Left cardiac atrium (tissue), 4 donors: ENCODE data around the gene DZIP1L. TPM values are rescaled to one million over a fixed set of nuclear protein-coding genes. Genes with fewer than 3 reads are reported as not detected.

Experiments used
- ATAC-seq, 2 donors: fragments of 200-7000 bp; cut with Tn5 transposase; one replicate each; pipeline ENCODE4 v1.9.1; 2020; ENCODE audit warnings: mild to moderate bottlenecking in 2 of 2, moderate library complexity in 2 of 2
- DNase-seq: peaks from one replicate; pipeline ENCODE4 v3.0.0-alpha.2; 2020
- intact Hi-C, 2 donors: fragments of 100-400 bp; cut with DNase I; formaldehyde crosslinking; loops; one replicate each; pipeline versions ENCODE4 v1.14.1 to v1.15.1; 2022 to 2023
- total RNA-seq, 2 donors: library from RNA; stranded (reverse); fragmentation: NEBNext Ultra II Directional; extraction: Animal tissue kit (Norgen Biotek cat#: 25700); gene quantifications; one replicate each; pipeline ENCODE4 v1.2.1, GENCODE V29; 2021
- donor health status: DM: no; HTN: yes; CAD: no.
- donor health status: DM: no; HTN: yes; CAD: no; lungs with severe emphysema.
- donor health status: DM: yes; HTN: yes; CAD: no.
- donor health status: Dilated cardiomyopathy.

DZIP1L gene
- total RNA-seq, 2 donors from 2014 or later = 5.5 to 5.8 TPM

GRCh38 chr3:138079901-138080300 lies 35.5 kb downstream of the DZIP1L start:
- ATAC-seq (no peak), DNase-seq (no peak)
- intact Hi-C loops = no loop called here

GRCh38 chr3:138078901-138079344 lies 36.5 kb downstream of the DZIP1L start:
- intact Hi-C loops = no loop called here
- ATAC-seq (peak; percentile 38 to 78), DNase-seq (no peak)

- DNase-seq (no peak), ATAC-seq (no peak)
- intact Hi-C loops = no loop called here
These were observed 37.3 kb downstream of the DZIP1L start for GRCh38 chr3:138078096-138078495.

GRCh38 chr3:138072796-138073195 lies 42.6 kb downstream of the DZIP1L start:
- intact Hi-C loops = no loop called here
- DNase-seq = no peak
- no peak for ATAC-seq

GRCh38 chr3:138070006-138070405 lies 45.4 kb downstream of the DZIP1L start:
- ATAC-seq (no peak), DNase-seq (no peak)
- intact Hi-C loops = no loop called here

GRCh38 chr3:138068579-138069174 lies 46.7 kb downstream of the DZIP1L start:
- peak; percentile 90 to 94 for ATAC-seq

GRCh38 chr3:138068046-138068445 lies 47.4 kb downstream of the DZIP1L start:
- DNase-seq (no peak), ATAC-seq (no peak)

More at GRCh38 chr3:138068579-138069174, 46.7 kb downstream of the DZIP1L start:
- intact Hi-C loops = loop anchor here (1.0 to 5.0 kb wide), 2 partner anchors 49 to 51 kb away; partner anchors contain the start of gene DZIP1L (in 1 of the 2)
- peak; percentile 82 for DNase-seq

GRCh38 chr3:138066972-138067371 lies 48.4 kb downstream of the DZIP1L start:
- intact Hi-C loops = loop anchor here in 1 of 2 donors (5.0 kb wide), 1 partner anchor 50 kb away; the partner anchor contains the start of gene DZIP1L
- no peak for ATAC-seq
- no peak for DNase-seq

More at GRCh38 chr3:138068046-138068445, 47.4 kb downstream of the DZIP1L start:
- intact Hi-C loops = loop anchor here in 1 of 2 donors (5.0 kb wide), 1 partner anchor 49 kb away; the partner anchor contains the start of gene DZIP1L

GRCh38 chr3:138066383-138066782 lies 49.0 kb downstream of the DZIP1L start:
- intact Hi-C loops = loop anchor here in 1 of 2 donors (5.0 kb wide), 1 partner anchor 51 kb away; the partner anchor contains the start of gene DZIP1L
- ATAC-seq = no peak

GRCh38 chr3:138065949-138066348 lies 49.5 kb downstream of the DZIP1L start:
- intact Hi-C loops = loop anchor here in 1 of 2 donors (5.0 kb wide), 1 partner anchor 51 kb away; the partner anchor contains the start of gene DZIP1L
- DNase-seq = no peak
- no peak for ATAC-seq

More at GRCh38 chr3:138066383-138066782, 49.0 kb downstream of the DZIP1L start:
- no peak for DNase-seq

- intact Hi-C loops = no loop called here
- DNase-seq = no peak
- ATAC-seq = no peak
These were observed 52.0 kb downstream of the DZIP1L start for GRCh38 chr3:138063416-138063815.

- intact Hi-C loops = no loop called here
- ATAC-seq = peak in 1 of 2 donors; percentile 77
- DNase-seq = no peak
These were observed 52.8 kb downstream of the DZIP1L start for GRCh38 chr3:138062626-138063025.

- no peak for ATAC-seq
- intact Hi-C loops = no loop called here
- no peak for DNase-seq
These were observed 53.4 kb downstream of the DZIP1L start for GRCh38 chr3:138062037-138062436.

- intact Hi-C loops = no loop called here
- DNase-seq = no peak
- no peak for ATAC-seq
These were observed 54.6 kb downstream of the DZIP1L start for GRCh38 chr3:138060792-138061191.

GRCh38 chr3:138059261-138059660 lies 56.1 kb downstream of the DZIP1L start:
- intact Hi-C loops = no loop called here
- DNase-seq (no peak), ATAC-seq (peak; percentile 46 to 76)

- intact Hi-C loops = no loop called here
- ATAC-seq (no peak), DNase-seq (no peak)
These were observed 58.0 kb downstream of the DZIP1L start for GRCh38 chr3:138057384-138057783.

- ATAC-seq (no peak), DNase-seq (no peak)
- intact Hi-C loops = loop anchor here in 1 of 2 donors (5.0 kb wide), 1 partner anchor 947 kb away; no protein-coding TSS in a partner anchor
These were observed 61.4 kb downstream of the DZIP1L start for GRCh38 chr3:138054057-138054456.

GRCh38 chr3:138051947-138052802 lies 63.2 kb downstream of the DZIP1L start:
- peak; percentile 71 to 72 for ATAC-seq
- intact Hi-C loops = loop anchor here in 1 of 2 donors (5.0 kb wide), 1 partner anchor 945 kb away; no protein-coding TSS in a partner anchor
- peak; percentile 40 for DNase-seq

- no peak for DNase-seq
- intact Hi-C loops = no loop called here
- ATAC-seq = peak in 1 of 2 donors; percentile 30
These were observed 66.1 kb downstream of the DZIP1L start for GRCh38 chr3:138049157-138049919.
